ENCODE data around the gene EFCAB10.
"Not testable (repeated sequence)": the region's sequence is repeated elsewhere in the genome, so short reads cannot be mapped to it uniquely, and the experiment has no call there.

Gene EFCAB10

DNA sequence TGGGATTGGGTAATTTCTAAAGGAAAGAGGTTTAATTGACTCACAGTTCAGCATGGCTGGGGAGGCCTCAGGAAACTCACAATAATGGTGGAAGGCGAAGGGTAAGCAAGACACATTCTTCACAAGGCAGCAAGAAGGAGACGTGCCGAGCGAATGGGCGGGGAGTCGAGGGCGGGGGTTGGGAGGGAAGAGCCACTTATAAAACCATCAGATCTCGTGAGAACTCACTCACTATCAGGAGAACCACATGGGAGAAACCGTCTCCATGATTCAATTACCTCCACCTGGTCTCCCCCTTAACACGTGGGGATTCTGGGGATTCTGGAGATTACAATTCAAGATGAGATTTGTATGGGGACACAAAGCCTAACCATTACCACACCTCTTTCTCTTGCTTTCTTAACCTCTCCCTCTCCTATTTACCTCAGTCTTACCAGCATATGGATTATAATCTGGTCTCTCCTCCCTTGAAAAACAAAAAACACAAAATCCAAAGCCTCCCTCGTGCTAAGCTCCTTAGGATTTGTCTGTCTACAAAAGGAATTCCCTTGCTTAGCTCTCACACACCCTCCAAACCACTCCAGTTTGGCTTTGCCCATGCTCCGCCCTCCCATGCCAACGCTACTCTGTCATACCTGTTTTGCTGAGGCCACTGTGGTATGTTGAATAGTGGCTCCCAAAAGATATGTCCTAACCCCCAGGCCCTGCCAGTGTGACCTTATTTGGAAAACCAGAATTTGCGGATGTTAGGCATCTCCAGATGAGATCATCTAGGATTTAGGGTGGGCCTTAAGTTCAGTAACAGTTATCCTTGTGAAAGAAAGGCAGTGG is 19.6 kb upstream of the EFCAB10 start:
- Histone ChIP-seq H3K4me2 (no peak overlapping the region), H3K4me1 (no peaks in the 10 kb centered on the region), H3K9ac (no peak overlapping the region), H3K27me3 (no peaks in the 10 kb centered on the region), H3K36me3 (no peaks in the 10 kb centered on the region), H3K9me3 (replicated peaks in 1 of 11) (no peaks in the 10 kb centered on the region), H3K4me3 (no peak overlapping the region), H3K27ac (no peak overlapping the region), H4K20me1 (no peaks in the 10 kb centered on the region)
- no peak for TF ChIP-seq Cebpa-rat (IDR thresholded peaks at IDR 0.05)

- Histone ChIP-seq H3K27me3 (no peaks in the 10 kb centered on the region), H3K9me3 (replicated peaks in 1 of 11) (no peaks in the 10 kb centered on the region), H3K36me3 (no peaks in the 10 kb centered on the region), H3K27ac (no peak overlapping the region), H3K4me3 (no peak overlapping the region), H3K4me1 (no peaks in the 10 kb centered on the region), H3K4me2 (no peak overlapping the region), H4K20me1 (no peaks in the 10 kb centered on the region), H3K9ac (no peak overlapping the region)
- no peak for TF ChIP-seq Cebpa-rat (IDR thresholded peaks at IDR 0.05)
Observed at GRCh38 chr7:105599551-105599950, 18.3 kb upstream of the EFCAB10 start.

GRCh38 chr7:105599080-105599479 is 17.8 kb upstream of the EFCAB10 start:
- not testable (repeated sequence) for H3K27me3 ChIP-seq; H3K4me1 ChIP-seq; H3K4me3 ChIP-seq; H3K36me3 ChIP-seq; H3K4me2 ChIP-seq; H4K20me1 ChIP-seq; H3K9ac ChIP-seq; H3K9me3 ChIP-seq (replicated peaks in 1 of 11); H3K27ac ChIP-seq

DNA sequence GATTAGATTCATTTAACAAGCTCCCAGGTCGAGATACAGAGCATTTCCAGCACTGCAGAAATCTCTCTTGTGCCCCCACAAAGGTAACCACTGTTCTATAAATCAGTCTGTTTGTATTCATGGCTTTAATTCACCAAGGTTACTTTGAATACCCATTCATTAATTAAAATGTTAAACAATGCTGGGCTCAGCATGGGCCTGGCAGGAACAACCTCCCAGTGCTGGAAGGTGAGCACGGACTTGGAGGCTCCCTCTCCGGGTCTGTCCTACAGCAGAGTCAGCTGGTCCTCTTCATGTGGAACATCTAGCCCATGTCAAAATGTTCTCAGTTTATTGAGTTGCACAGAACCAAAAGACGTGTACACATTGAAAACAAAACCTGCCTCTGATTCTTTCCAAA is 15.6 kb upstream of the EFCAB10 start:
- H3K4me1 ChIP-seq, result no peaks in the 10 kb centered on the region
- no peak overlapping the region for H3K27ac ChIP-seq
- H3K4me2 ChIP-seq, result no peak overlapping the region
- no peaks in the 10 kb centered on the region for H3K9me3 ChIP-seq (replicated peaks in 1 of 11)
- no peak for TF ChIP-seq Cebpa-rat (IDR thresholded peaks at IDR 0.05)
- no peak overlapping the region for H3K9ac ChIP-seq
- no peaks in the 10 kb centered on the region for H4K20me1 ChIP-seq
- H3K36me3 ChIP-seq, result no peaks in the 10 kb centered on the region
- H3K4me3 ChIP-seq, result no peak overlapping the region
- H3K27me3 ChIP-seq, result no peaks in the 10 kb centered on the region

DNA sequence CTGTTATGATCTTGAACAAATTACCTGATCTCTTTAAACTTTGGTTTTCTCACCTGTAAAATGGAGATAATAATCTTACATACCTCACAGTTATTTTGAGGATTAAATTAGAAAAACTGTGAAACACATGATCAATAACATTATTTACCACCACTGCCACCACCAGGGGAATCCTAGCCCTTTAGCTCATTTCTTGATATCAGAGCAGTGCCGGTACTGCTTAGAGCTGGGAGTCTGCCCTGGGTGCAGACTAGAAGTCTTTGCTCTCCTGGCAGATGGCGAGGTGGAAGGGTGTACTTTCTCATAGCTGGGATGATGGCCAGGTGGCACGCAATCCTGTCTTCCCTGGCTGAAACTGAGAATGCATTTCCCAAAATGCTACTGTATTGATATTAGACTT is 12.7 kb upstream of the EFCAB10 start:
- no peaks in the 10 kb centered on the region for H3K36me3 ChIP-seq
- H3K9ac ChIP-seq, result no peak overlapping the region
- no peak overlapping the region for H3K4me2 ChIP-seq
- no peak overlapping the region for H3K4me3 ChIP-seq
- no peaks in the 10 kb centered on the region for H3K9me3 ChIP-seq (replicated peaks in 1 of 11)
- no peaks in the 10 kb centered on the region for H4K20me1 ChIP-seq
- peaks cover 0 to 4% (median 3%) of the 10 kb centered on the region in 10 experiments; a peak in 11 of 20 replicates for H3K4me1 ChIP-seq
- H3K27me3 ChIP-seq, result no peaks in the 10 kb centered on the region
- no peak overlapping the region for H3K27ac ChIP-seq
- TF ChIP-seq Cebpa-rat (IDR thresholded peaks at IDR 0.05), result no peak

DNA sequence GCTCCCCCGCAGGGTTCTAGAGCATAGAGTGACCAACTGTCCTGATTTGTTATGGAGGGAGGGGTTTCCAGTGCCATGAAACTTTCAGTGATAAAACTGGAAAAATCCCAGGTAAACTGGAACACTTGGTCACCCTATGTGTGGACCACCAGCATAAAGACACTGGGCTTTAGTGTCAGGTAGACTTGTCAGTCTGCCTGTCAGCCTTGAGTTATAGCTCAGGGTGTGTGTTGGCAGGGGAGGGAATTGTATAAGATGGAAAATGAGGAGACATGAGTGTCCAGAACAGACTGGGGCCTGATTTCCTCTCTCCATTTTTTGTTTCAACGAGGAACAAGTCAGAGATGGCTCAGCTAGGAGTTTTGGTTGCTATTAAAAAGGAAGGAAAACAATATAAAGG is 10.2 kb upstream of the EFCAB10 start:
- Histone ChIP-seq H3K4me1 (peaks cover 0 to 29% (median 26%) of the 10 kb centered on the region in 10 experiments; a peak in 17 of 20 replicates), H3K36me3 (no peaks in the 10 kb centered on the region)

GRCh38 chr7:105590793-105591192 is 9.5 kb upstream of the EFCAB10 start:
- TF ChIP-seq Cebpa-rat (IDR thresholded peaks at IDR 0.05), result no peak
- Histone ChIP-seq H3K27me3 (no peaks in the 10 kb centered on the region), H3K4me2 (no peak overlapping the region), H3K4me3 (no peak overlapping the region), H3K4me1 (peaks cover 0 to 32% (median 26%) of the 10 kb centered on the region in 10 experiments; a peak in 17 of 20 replicates), H3K36me3 (no peaks in the 10 kb centered on the region), H4K20me1 (no peaks in the 10 kb centered on the region), H3K27ac (no peak overlapping the region), H3K9ac (no peak overlapping the region), H3K9me3 (replicated peaks in 1 of 11) (no peaks in the 10 kb centered on the region)

More for the DNA sequence above, 10.2 kb upstream of the EFCAB10 start:
- H3K9me3 ChIP-seq (replicated peaks in 1 of 11), result no peaks in the 10 kb centered on the region
- H3K27me3 ChIP-seq, result no peaks in the 10 kb centered on the region
- H3K27ac ChIP-seq, result no peak overlapping the region
- no peak for TF ChIP-seq Cebpa-rat (IDR thresholded peaks at IDR 0.05)
- H3K4me3 ChIP-seq, result no peak overlapping the region
- H3K4me2 ChIP-seq, result no peak overlapping the region
- H4K20me1 ChIP-seq, result no peaks in the 10 kb centered on the region
- H3K9ac ChIP-seq, result no peak overlapping the region

GRCh38 chr7:105589356-105590077 is 8.2 kb upstream of the EFCAB10 start:
- no peaks in the 10 kb centered on the region for H3K36me3 ChIP-seq
- H3K4me2 ChIP-seq, result peak overlapping the region in 4 of 11 experiments; percentile 1 to 70 (median 43); a peak in 4 of 22 replicates
- H3K4me3 ChIP-seq, result no peak overlapping the region
- H3K4me1 ChIP-seq, result peaks cover 0 to 32% (median 26%) of the 10 kb centered on the region in 10 experiments; a peak in 17 of 20 replicates
- H3K9me3 ChIP-seq (replicated peaks in 1 of 11), result peaks cover 5 to 10% (median 7%) of the 10 kb centered on the region in 11 experiments
- no peak overlapping the region for H3K9ac ChIP-seq
- no peaks in the 10 kb centered on the region for H4K20me1 ChIP-seq
- H3K27me3 ChIP-seq, result no peaks in the 10 kb centered on the region
- H3K27ac ChIP-seq, result no peak overlapping the region
- TF ChIP-seq Cebpa-rat (IDR thresholded peaks at IDR 0.05), result no peak

GRCh38 chr7:105587909-105588635 is 6.8 kb upstream of the EFCAB10 start:
- TF ChIP-seq Cebpa-rat (IDR thresholded peaks at IDR 0.05), result no peak
- H3K4me1 ChIP-seq, result peaks cover 0 to 32% (median 26%) of the 10 kb centered on the region in 10 experiments; a peak in 17 of 20 replicates
- no peaks in the 10 kb centered on the region for H3K36me3 ChIP-seq
- H3K27me3 ChIP-seq, result no peaks in the 10 kb centered on the region
- no peak overlapping the region for H3K4me3 ChIP-seq
- no peaks in the 10 kb centered on the region for H4K20me1 ChIP-seq
- H3K4me2 ChIP-seq, result peak overlapping the region; percentile 10 to 80 (median 58); a peak in 19 of 22 replicates
- H3K9ac ChIP-seq, result peak overlapping the region in 6 of 11 experiments; percentile 4 to 31 (median 16); a peak in 4 of 22 replicates
- peaks cover 19 to 24% (median 21%) of the 10 kb centered on the region in 11 experiments for H3K9me3 ChIP-seq (replicated peaks in 1 of 11)
- peak overlapping the region in 1 of 11 experiments; percentile 7; a peak in 3 of 22 replicates for H3K27ac ChIP-seq

Measured in BLaER1 treated with 17β-estradiol and CSF1 and Interleukin-3, amounts not matched to agents 10 nM and 100 nM (cell line).